Measurements from ENCODE around the gene LIPK.

Gene LIPK

GRCh38 chr10:88786032-88786770 is 80.2 kb downstream of the LIPK start:
- no peak for DNase-seq

GRCh38 chr10:88787463-88787862 is 81.4 kb downstream of the LIPK start:
- no peak for DNase-seq

GRCh38 chr10:88788924-88789323 is 82.9 kb downstream of the LIPK start:
- DNase-seq, result no peak

GRCh38 chr10:88791924-88792323 is 85.9 kb downstream of the LIPK start:
- peak; percentile 39 for DNase-seq

GRCh38 chr10:88792661-88793060 is 86.6 kb downstream of the LIPK start:
- DNase-seq, result no peak

- DNase-seq, result peak; percentile 59
Measured at GRCh38 chr10:88793712-88794299, 87.8 kb downstream of the LIPK start.

GRCh38 chr10:88794731-88795130 is 88.7 kb downstream of the LIPK start:
- peak; percentile 57 for DNase-seq

- peak; percentile 63 for DNase-seq
Measured at GRCh38 chr10:88800152-88801125, 94.4 kb downstream of the LIPK start.

Measured in fibroblast of skin of scalp (primary cell).